K562 (cell line): ENCODE results near the gene HDAC1. TPM values are rescaled to one million over a fixed set of nuclear protein-coding genes. Genes with fewer than 3 reads are reported as not detected.
"Not testable (repeated sequence)": the region's sequence is repeated elsewhere in the genome, so short reads cannot be mapped to it uniquely, and the experiment has no call there.

Experiments used
- ATAC-seq: fragments of 200-7000 bp; cut with Tn5 transposase; 3 replicates; pipeline ENCODE4 v1.9.1; 2020; ENCODE audit warnings: moderate library complexity
- BruUV-seq: library from RNA; stranded (reverse); fragments of 400-500 nt; replicated peaks from 2 replicates; lab custom pipeline; 2021; lab: Mats Ljungman, UMichigan
- CTCF ChIA-PET: fragments of 300-600 bp; formaldehyde crosslinking; extraction: SDS; loops from one replicate; lab custom pipeline; 2021; ENCODE audit warnings: low intra/inter-chr PET ratio; lab: Yijun Ruan, JAX
- POLR2A ChIA-PET: fragments of 300-600, 350-650 bp; sonication (Branson Sonifier 250); formaldehyde crosslinking; extraction: SDS; loops from one replicate; lab custom pipeline; 2021; ENCODE audit warnings: antibody characterized with exemption, inconsistent platforms; lab: Yijun Ruan, JAX
- DNase-seq, 4 experiments: peaks; one replicate each; pipeline versions ENCODE4 v3.0.0 to v3.0.0-alpha.2; 2011 to 2018; ENCODE audit warnings: low spot score in 3 of 4, mixed read lengths in 3 of 4; ENCODE audit errors: extremely low read depth in 1 of 4
- FAIRE-seq: peaks from 2 replicates; lab custom pipeline; 2011; peaks lifted over from hg19 to GRCh38; lab: Jason Lieb, UNC
- H2AFZ ChIP-seq: 2 replicates; pipeline ENCODE4 v1.6.0; 2011; ENCODE audit warnings: low read depth, low read length, control low read depth, inconsistent platforms
- H3K27ac ChIP-seq: fragments of 200-600 bp; 3 replicates; pipeline ENCODE4 v1.8.0; 2011; ENCODE audit warnings: low read depth, mild to moderate bottlenecking, control low read depth, inconsistent platforms, low read length, moderate library complexity, mixed read lengths; ENCODE audit errors: extremely low read depth
- H3K27me3 ChIP-seq, 2 experiments: fragments of 300-600 bp in 1 of 2; 2 replicates in 1 of 2; 3 replicates in 1 of 2; pipeline versions ENCODE4 v1.6.0 to v1.8.0; 2011; ENCODE audit warnings: inconsistent platforms in 2 of 2, low read length in 2 of 2, mild to moderate bottlenecking in 1 of 2, mixed read lengths in 1 of 2, moderate library complexity in 1 of 2; ENCODE audit not compliant: control insufficient read depth in 2 of 2, insufficient read depth in 2 of 2
- H3K36me3 ChIP-seq: fragments of 300-600 bp; 3 replicates; pipeline ENCODE4 v1.8.0; 2011; ENCODE audit warnings: mild to moderate bottlenecking, low read length, inconsistent platforms; ENCODE audit not compliant: control insufficient read depth, insufficient read depth
- H3K4me1 ChIP-seq, 2 experiments: fragments of 200-600 bp in 1 of 2; replicated peaks in 1 of 2; 2 replicates in 1 of 2; 3 replicates in 1 of 2; pipeline versions ENCODE4 v1.5.1 to v1.8.0; 2011; ENCODE audit warnings: inconsistent platforms in 2 of 2, low read length in 2 of 2, mild to moderate bottlenecking in 1 of 2, mixed read lengths in 1 of 2, moderate library complexity in 1 of 2; ENCODE audit not compliant: control insufficient read depth in 2 of 2, insufficient read depth in 2 of 2
- H3K4me2 ChIP-seq: 2 replicates; pipeline ENCODE4 v1.6.1; 2011; ENCODE audit warnings: low read length, control low read depth, inconsistent platforms, mixed read lengths; ENCODE audit not compliant: insufficient read depth
- H3K4me3 ChIP-seq: fragments of 200-600 bp; sonication (generic), shearing (Covaris generic); 2 replicates; pipeline ENCODE4 v1.5.1; 2016; ENCODE audit warnings: control low read depth, inconsistent platforms
- H3K79me2 ChIP-seq: fragments of 200-600 bp; 3 replicates; pipeline ENCODE4 v1.8.0; 2011; ENCODE audit warnings: low read length, inconsistent platforms; ENCODE audit not compliant: control insufficient read depth, insufficient read depth
- H3K9ac ChIP-seq, 2 experiments: 2 replicates each; pipeline versions ENCODE4 v1.6.0 to v1.6.1; 2011; ENCODE audit warnings: low read depth in 2 of 2, low read length in 2 of 2, control low read depth in 1 of 2, inconsistent platforms in 1 of 2, mild to moderate bottlenecking in 1 of 2, mixed read lengths in 1 of 2; ENCODE audit not compliant: insufficient read depth in 1 of 2
- H3K9me1 ChIP-seq: one replicate; pipeline ENCODE4 v1.6.0; 2011; ENCODE audit warnings: inconsistent platforms, mild to moderate bottlenecking, low read length, moderate library complexity; ENCODE audit not compliant: control insufficient read depth, insufficient read depth
- H3K9me3 ChIP-seq: replicated peaks from 2 replicates; pipeline ENCODE4 v1.5.1; 2011; ENCODE audit warnings: low read depth, low read length, inconsistent platforms; ENCODE audit not compliant: control insufficient read depth, insufficient read depth
- H4K20me1 ChIP-seq: replicated peaks from 2 replicates; pipeline ENCODE4 v1.6.1; 2011; ENCODE audit warnings: low read length, inconsistent platforms, mixed read lengths; ENCODE audit not compliant: control insufficient read depth, insufficient read depth
- BCOR ChIP-seq: fragments of 450-650 bp; IDR thresholded peaks from 2 replicates; pipeline ENCODE4 v1.6.1; 2016
- CBX3 ChIP-seq, 2 experiments: IDR thresholded peaks; 1 replicate in 1 of 2; 2 replicates in 1 of 2; pipeline ENCODE4 v1.6.1; 2012; ENCODE audit warnings: inconsistent platforms in 2 of 2, low read length in 2 of 2, borderline replicate concordance in 1 of 2, control low read depth in 1 of 2
- MEIS2 ChIP-seq: fragments of 450-650 bp; IDR thresholded peaks from 2 replicates; pipeline ENCODE4 v1.6.1; 2014; ENCODE audit warnings: mild to moderate bottlenecking; ENCODE audit not compliant: partially characterized antibody
- NCOR1 ChIP-seq: fragments of 450-650 bp; IDR thresholded peaks from 2 replicates; pipeline ENCODE4 v1.6.1; 2016; ENCODE audit warnings: mild to moderate bottlenecking, moderate library complexity
- NFIX ChIP-seq: fragments of 250-450 bp; sonication (Bioruptor Pico); IDR thresholded peaks from 2 replicates; pipeline ENCODE4 v1.4.0; 2020; ENCODE audit warnings: low read depth, mild to moderate bottlenecking, moderate library complexity
- PHB ChIP-seq: fragments of 250-450 bp; sonication (Bioruptor Pico); IDR thresholded peaks from 2 replicates; pipeline ENCODE4 v1.5.0; 2021
- ZNF121 ChIP-seq: sonication (generic); formaldehyde crosslinking; conservative IDR thresholded peaks from 2 replicates; pipeline ENCODE4 v1.8.0; 2022; ENCODE audit warnings: missing genetic modification reagents
- WGBS: fragments of 100-300 bp; shearing (Covaris generic); methylation state at CpG from one replicate; pipeline ENCODE4 v1.1.6; 2016; ENCODE audit warnings: low coverage, mixed read lengths; ENCODE audit not compliant: insufficient coverage; ENCODE audit errors: missing lambda C conversion rate; 5-methylcytosine and 5-hydroxymethylcytosine counted together
- in situ Hi-C: fragments of 300-500 bp; cut with MboI; formaldehyde crosslinking; loops from 4 replicates; pipeline ENCODE4 v1.15.0; 2018; ENCODE audit warnings: inconsistent platforms, mixed read lengths
- intact Hi-C: fragments of 100-400 bp; cut with micrococcal nuclease; formaldehyde crosslinking; loops from 2 replicates; pipeline ENCODE4 v1.14.2; 2022
- polyA plus RNA-seq, 8 experiments: library from polyadenylated mRNA; depleted of rRNA in 4 of 8; stranded (reverse) in 5 of 8; unstranded in 3 of 8; fragments of >200 nt; fragmentation: Nextera tagmentation in 2 of 8; fragmentation: Illumina TruSeq in 1 of 8; extraction: Ambion mirVana in 2 of 8; extraction: Trizol in 1 of 8; gene quantifications; 2 replicates each; pipeline versions ENCODE4 v1.2.1 to v1.2.3, GENCODE V29; 2011 to 2014; ENCODE audit warnings: inconsistent platforms in 1 of 8, missing spikeins in 1 of 8
- total RNA-seq, 7 experiments: library from RNA; depleted of rRNA in 6 of 7; stranded (reverse); fragments of >200 nt in 6 of 7; fragmentation: Illumina TruSeq in 2 of 7; extraction: Trizol in 2 of 7; gene quantifications; 2 replicates each; pipeline versions ENCODE4 v1.2.1 to v1.2.3, GENCODE V29; 2011 to 2021; ENCODE audit warnings: low replicate concordance in 1 of 7
- TF ChIP-seq, protein P1 (sequence below): fragments of 250-450 bp; sonication (Bioruptor Pico); IDR thresholded peaks from 2 replicates; pipeline ENCODE4 v1.8.0; 2021; ENCODE audit warnings: moderate library complexity, mild to moderate bottlenecking, inconsistent platforms
- TF ChIP-seq, protein P2 (sequence below): fragments of 450-650 bp; IDR thresholded peaks from 2 replicates; pipeline ENCODE4 v1.6.1; 2016; ENCODE audit warnings: antibody characterized with exemption

HDAC1 gene
- total and polyA plus RNA-seq, 9 of the 15 experiments (the other 6 are each of a cell fraction or from before 2014, with no cell fraction given): 169 to 384 (median 193) TPM

DNA sequence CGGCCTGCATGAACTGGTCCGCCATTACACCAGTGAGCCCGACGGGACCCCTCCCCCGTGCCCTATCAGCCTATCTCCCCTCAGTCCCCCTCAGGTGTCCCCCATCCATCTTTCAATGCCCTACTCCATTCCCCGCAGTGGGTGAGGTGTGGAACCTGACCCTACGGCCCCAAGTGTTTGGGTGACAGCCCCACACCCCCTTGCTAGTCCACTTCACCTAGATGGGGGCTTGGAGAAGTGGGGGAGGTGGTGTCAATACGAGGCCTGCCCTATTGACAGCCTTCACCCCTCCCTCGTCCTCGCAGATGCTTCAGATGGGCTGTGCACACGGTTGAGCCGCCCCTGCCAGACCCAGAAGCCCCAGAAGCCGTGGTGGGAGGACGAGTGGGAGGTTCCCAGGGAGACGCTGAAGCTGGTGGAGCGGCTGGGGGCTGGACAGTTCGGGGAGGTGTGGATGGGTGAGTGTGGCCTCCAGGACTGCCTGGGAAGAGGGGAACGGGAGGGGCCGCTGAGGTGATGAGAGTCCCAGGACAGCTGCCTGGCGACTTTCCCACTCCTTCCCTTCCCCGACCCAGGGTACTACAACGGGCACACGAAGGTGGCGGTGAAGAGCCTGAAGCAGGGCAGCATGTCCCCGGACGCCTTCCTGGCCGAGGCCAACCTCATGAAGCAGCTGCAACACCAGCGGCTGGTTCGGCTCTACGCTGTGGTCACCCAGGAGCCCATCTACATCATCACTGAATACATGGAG is 15.7 kb upstream of the HDAC1 start (continued):
- no peak for TF ChIP-seq MEIS2
- TF ChIP-seq NFIX: no peak
- TF ChIP-seq, protein P1, sequence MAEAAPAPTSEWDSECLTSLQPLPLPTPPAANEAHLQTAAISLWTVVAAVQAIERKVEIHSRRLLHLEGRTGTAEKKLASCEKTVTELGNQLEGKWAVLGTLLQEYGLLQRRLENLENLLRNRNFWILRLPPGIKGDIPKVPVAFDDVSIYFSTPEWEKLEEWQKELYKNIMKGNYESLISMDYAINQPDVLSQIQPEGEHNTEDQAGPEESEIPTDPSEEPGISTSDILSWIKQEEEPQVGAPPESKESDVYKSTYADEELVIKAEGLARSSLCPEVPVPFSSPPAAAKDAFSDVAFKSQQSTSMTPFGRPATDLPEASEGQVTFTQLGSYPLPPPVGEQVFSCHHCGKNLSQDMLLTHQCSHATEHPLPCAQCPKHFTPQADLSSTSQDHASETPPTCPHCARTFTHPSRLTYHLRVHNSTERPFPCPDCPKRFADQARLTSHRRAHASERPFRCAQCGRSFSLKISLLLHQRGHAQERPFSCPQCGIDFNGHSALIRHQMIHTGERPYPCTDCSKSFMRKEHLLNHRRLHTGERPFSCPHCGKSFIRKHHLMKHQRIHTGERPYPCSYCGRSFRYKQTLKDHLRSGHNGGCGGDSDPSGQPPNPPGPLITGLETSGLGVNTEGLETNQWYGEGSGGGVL (CRISPR knock-in tag): no peak
- TF ChIP-seq PHB (CRISPR knock-in tag): no peak
- TF ChIP-seq, protein P2, sequence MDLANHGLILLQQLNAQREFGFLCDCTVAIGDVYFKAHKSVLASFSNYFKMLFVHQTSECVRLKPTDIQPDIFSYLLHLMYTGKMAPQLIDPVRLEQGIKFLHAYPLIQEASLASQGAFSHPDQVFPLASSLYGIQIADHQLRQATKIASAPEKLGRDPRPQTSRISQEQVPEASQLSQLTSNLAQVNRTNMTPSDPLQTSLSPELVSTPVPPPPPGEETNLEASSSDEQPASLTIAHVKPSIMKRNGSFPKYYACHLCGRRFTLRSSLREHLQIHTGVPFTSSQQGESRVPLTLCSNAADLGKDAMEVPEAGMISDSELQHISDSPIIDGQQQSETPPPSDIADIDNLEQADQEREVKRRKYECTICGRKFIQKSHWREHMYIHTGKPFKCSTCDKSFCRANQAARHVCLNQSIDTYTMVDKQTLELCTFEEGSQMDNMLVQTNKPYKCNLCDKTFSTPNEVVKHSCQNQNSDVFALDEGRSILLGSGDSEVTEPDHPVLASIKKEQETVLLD: no peak
- TF ChIP-seq CBX3 (IDR thresholded peaks at IDR 0.05; ENCODE audit: borderline replicate concordance in 1 of 2, low read length in 2 of 2): no peak
- TF ChIP-seq NCOR1: no peak
- TF ChIP-seq, all 486 proteins: peak for 0

DNA sequence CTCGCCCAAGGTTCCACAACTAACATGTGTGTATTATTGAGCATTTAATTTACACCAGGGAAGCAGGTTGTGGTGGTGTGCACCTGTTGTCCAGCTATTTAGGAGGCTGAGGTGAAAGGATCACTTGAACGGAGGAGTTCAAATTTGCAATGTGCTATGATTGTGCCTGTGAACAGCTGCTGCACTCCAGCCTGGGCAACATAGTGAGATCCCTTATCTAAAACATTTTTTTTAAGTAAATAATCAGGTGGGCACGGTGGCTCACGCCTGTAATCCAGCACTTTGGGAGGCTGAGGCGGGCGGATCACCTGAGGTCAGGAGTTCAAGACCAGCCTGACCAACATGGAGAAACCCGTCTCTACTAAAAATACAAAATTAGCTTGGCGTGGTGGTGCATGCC is 7.1 kb upstream of the HDAC1 start:
- in situ Hi-C loops, POLR2A ChIA-PET: not testable (repeated sequence)

More for the DNA sequence above, 7.1 kb upstream of the HDAC1 start:
- H3K4me2 ChIP-seq, H3K79me2 ChIP-seq, H4K20me1 ChIP-seq, intact Hi-C loops, DNase-seq, H3K36me3 ChIP-seq, H3K9me3 ChIP-seq, H3K27ac ChIP-seq, CTCF ChIA-PET, H3K9ac ChIP-seq, H3K9me1 ChIP-seq, H3K4me3 ChIP-seq, FAIRE-seq, H3K27me3 ChIP-seq, H3K4me1 ChIP-seq, BruUV-seq, H2AFZ ChIP-seq, ATAC-seq: not testable (repeated sequence)
- 0 out of 2 replicates have a peak, but pooled peaks have one; percentile 18 for TF ChIP-seq BCOR
- peak; percentile 84 for TF ChIP-seq ZNF121
- WGBS: 45% methylated on average over 8 of the region's 8 CpGs
